ACHN (cell line): ENCODE measurements around the gene OR52R1.
A peak's percentile ranks its signal among the peaks of the same experiment; 100 is the strongest.
"Not testable (repeated sequence)": the region's sequence is repeated elsewhere in the genome, so short reads cannot be mapped to it uniquely, and the experiment has no call there.

Experiments used
- DNase-seq: peaks from one replicate; pipeline ENCODE4 v3.0.0-alpha.2; 2015
- in situ Hi-C: cut with HindIII; loops from 2 replicates; pipeline ENCODE4 v1.10.0; 2017; ENCODE audit warnings: low sequenced_read_pairs, low pct_ligation_motif_present, low pct_unique_long_range_greater_than_20kb

The OR52R1 gene

GRCh38 chr11:4804280-4804679 lies at the start of gene OR52R1:
Gene OR52R1, minus strand, starts transcription at chr11:4804380. Its CDS starts 0 bp downstream, at chr11:4804380.
- in situ Hi-C loops, result no loop called here
- DNase-seq, result no peak

- in situ Hi-C loops, result no loop called here
- DNase-seq, result no peak
Measured at GRCh38 chr11:4851033-4851432, 46.9 kb upstream of the OR52R1 start.

DNA sequence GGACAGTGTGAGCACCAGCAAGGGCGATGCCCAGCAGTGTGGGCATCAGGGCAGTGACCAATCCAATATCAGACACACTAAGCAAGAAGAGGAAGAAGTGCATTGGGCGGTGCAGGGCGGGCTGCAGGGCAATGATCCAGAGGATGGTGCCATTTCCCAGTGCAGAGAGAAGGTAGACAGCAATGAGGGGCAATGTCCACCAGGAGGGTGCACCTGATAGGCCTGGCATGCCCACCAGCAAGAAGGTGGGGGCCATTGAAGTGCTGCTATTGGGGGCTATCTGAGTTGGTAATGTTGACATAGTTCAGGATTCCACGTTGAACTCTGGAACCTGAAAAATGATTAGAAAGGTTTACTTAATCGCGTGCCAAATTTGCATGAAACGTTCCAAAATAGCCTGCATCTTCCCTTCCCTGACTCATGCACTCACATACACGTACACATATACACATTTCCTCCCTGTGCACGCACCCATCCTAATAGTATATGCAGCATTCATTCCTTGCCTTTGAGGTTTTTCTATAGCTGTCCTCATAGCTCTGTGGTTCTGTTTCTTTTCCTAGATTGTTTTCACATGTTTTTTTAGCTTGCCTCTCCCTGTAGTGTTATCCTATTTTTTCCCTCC lies 44.8 kb upstream of the OR52R1 start, which contains the start of gene OR51S1:
TSS of gene OR51S1 (minus strand) at position 301 of the 625 bp plus-strand sequence. CDS start at position 301, 0 bp downstream.
- DNase-seq, result no peak
- in situ Hi-C loops, result no loop called here

DNA sequence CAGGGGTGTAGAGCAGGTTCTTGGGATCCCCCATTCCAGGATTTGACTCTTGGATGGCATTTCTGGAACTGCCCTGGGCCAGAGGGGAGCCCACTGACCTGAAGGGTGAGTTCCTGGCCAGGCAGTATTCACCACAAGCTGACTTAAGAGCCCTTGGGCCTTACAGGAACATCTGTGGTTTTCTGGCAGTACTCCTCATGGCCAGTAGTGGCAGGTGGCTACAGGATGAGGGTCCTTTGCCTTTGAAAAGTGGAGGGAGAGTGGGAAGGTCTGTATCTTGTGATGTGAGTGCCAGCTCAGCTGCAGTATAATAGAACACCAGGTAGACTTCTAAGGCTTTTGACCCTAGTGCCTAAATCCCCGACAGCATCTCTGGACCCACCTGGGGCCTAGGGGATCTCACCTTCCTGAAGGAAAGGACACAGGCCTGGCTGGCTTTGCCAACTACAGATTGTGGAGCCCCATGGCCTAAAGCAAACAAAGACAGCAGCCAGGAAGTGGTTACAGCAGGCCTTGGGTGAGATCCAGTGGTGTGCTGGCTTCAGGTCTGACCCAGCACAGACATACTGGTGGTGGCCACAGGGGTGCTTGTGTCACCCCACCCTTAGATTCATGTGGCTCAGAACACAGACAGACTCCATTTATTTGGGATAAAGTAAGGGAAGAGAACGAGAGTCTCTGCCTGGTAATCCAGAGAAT lies 35.8 kb upstream of the OR52R1 start:
- in situ Hi-C loops, result no loop called here
- no peak for DNase-seq

- no peak for DNase-seq
- in situ Hi-C loops, result no loop called here
Measured at GRCh38 chr11:4830909-4831308, 26.7 kb upstream of the OR52R1 start.

DNA sequence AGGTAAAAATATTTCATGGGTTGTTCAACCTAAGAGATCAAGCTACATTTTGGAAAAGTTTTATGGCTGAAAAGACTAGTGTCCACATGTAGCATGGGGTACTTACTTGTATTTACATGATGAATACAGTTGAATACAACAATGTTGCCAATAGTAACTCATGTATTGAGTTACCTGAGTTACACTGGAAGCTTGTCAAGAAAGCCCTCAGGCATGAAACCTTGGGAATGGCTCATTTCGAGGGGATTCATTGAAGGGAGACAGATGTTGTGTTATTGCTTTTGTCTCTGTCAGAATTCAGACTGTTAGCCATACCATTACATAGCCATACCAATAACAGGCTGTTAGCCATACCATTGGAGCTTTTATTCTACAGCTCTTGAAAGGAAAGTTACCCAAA lies 26.2 kb upstream of the OR52R1 start:
- in situ Hi-C loops, result no loop called here

DNA sequence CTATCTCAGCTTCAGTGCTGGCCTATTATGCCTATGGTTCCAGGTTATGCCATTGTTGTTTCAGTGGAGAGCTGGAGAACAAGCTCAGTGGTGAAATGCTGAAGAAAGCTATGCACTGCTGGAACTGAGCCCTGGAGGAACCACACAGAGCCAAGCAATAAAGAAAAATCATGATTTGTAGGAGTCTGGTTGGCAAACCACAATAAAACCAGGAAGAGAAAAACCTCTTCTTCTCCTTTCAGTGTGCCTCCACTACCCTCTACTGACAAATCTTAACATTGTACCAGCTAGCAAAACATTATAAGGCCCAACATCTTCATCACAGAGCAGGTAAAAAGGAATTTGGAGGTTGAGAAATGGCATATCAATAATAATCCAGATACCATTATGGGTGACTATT lies 22.2 kb upstream of the OR52R1 start:
- peak; percentile 3 for DNase-seq
- in situ Hi-C loops, result no loop called here

More for the DNA sequence above, 26.2 kb upstream of the OR52R1 start:
- no peak for DNase-seq

- in situ Hi-C loops, result no loop called here
- no peak for DNase-seq
Measured at GRCh38 chr11:4825132-4825531, 21.0 kb upstream of the OR52R1 start.

GRCh38 chr11:4821021-4821420 lies 16.8 kb upstream of the OR52R1 start, which contains the start of gene OR51F2:
Gene OR51F2, plus strand, starts transcription at chr11:4821321. Its CDS starts 101 bp downstream, at chr11:4821422.
- in situ Hi-C loops, result no loop called here

DNA sequence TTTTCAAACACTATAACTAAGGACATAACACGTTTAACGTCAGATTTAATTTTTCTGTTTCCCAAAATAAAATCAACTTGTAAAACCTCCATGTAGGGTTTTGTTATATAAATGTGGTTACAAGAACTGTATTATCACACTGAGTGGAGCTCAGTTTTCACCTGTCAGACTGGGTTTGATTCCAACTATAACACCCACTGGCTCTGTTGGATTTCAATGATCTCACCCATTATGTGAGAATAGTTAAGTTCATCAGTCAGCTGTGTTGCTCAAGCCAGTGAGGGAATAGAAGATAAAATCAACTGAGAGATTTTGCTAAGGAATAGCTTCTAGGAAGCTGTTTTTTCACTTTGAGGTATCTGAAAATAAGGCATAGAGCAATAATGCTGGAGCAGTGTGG lies 5.1 kb upstream of the OR52R1 start:
- in situ Hi-C loops, result no loop called here
- no peak for DNase-seq

More at GRCh38 chr11:4821021-4821420, 16.8 kb upstream of the OR52R1 start, which contains the start of gene OR51F2:
- no peak for DNase-seq

DNA sequence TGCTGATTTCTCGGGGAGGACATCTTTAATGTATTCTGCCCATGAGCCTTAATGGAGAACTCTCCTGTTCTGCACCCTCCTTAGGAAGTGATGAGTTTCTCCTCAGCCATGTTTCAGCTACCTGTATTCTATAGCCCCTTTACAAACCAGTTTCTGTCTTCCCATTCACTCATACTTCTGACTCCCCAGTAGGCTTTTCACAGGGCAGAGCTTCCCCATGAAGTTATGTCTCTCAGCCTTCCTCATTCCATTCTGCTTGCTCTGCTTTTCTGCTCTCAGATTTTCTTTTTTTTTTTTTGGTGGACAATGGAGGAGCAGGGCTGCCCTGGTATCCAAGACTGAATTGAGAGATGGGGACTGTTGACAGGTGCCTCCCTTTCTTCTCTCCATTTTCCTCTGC lies 4.3 kb upstream of the OR52R1 start:
- no peak for DNase-seq
- in situ Hi-C loops, result no loop called here

- DNase-seq, in situ Hi-C loops: not testable (repeated sequence)
Measured at GRCh38 chr11:4801316-4801715, 2.9 kb downstream of the OR52R1 start.

DNA sequence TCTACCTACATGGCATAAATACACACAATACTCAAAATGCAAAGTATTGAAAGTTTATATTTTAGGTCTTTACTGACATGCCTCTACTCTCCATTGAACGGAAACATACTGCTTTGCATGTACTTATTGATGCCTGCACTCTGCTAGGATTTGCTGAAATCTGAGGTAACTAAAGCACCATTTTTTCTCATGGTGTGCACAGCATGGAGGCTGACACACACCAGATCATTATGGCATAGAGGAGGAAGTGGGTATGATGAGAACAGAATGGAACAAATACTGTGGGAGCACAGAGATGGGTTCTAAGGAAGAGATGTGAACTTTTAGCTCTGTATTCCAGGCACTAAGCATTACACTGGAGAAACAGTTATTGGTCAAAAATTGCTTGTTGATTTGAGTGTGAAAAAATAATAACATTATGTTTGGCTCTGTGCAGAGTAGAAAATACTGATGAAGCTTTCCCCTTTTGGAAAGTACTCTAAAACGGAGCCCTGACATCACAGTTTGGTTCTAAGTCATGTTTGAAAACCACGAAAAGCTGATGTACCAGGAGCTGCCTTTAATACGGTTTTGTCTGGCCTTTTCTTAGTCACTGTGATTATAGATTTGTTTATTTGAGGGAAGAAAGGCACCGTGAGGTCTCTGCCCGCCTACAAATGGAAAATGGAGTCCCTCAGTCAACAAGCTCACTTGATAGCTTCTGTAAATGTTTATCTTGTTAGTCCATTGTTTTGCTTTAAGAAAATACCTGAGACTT lies 5.6 kb downstream of the OR52R1 start:
- DNase-seq, result no peak
- in situ Hi-C loops, result no loop called here

DNA sequence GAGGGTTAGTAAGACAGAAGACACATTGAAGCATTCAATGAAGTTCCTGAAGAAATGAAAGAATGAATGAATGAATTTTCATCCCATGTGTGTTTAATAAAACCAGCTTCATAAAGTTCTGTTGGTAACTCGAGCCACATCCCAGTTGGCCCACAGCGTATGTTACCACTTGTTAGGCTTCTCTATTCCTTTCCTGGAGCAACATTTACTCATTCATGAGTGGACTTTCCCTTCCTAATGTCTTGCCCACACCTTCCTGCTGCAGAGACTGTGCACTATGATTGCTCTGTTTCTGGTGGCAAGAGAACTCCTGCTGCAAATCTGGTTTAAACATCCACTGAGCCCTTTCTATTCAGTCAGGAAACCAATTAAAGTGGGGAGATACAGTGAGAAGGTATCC lies 7.0 kb downstream of the OR52R1 start:
- no peak for DNase-seq
- in situ Hi-C loops, result no loop called here

- in situ Hi-C loops, result no loop called here
- no peak for DNase-seq
Measured at GRCh38 chr11:4782454-4782853, 21.7 kb downstream of the OR52R1 start.

DNA sequence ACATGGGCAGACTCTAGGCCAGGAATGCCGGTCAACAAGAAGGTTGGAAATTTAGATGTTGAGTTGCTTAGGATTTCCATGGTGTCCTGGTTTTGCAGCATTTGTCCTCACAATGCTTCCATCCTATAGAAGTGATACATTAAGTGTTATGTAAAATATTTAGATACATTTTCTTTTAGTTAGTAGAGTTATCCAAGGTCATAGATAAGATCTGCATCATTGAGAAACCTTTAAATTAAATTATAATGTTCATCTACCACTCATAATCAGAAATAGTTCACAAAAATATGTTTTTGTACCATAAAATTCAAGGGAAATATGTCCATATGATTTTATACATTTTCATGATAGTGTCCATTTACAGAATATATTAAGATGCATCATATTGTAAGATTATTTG lies 34.3 kb downstream of the OR52R1 start, which contains the start of gene OR51F1:
TSS of gene OR51F1 (minus strand) at position 101 of the 400 bp plus-strand sequence. CDS start at position 101, 0 bp downstream.
- DNase-seq, result no peak
- in situ Hi-C loops, result no loop called here

DNA sequence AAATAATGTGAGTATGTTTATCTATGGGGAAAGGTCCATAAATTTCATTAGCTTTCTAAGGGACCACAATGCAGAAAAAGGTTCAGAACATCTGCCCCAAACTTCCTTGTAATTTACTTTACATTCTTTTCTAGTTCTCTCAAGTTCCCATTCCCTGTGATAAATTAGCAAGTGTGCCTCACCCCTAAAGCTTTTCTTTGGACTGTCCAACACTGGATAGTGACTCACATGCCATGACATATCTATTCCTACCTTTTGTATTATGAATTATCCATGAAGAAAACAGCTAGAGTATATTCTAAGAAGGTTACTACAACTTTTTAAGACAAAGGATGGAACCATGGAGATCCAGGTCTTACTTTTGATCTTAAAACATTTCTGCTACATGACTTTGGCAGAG lies 36.1 kb downstream of the OR52R1 start:
- in situ Hi-C loops, result no loop called here

DNA sequence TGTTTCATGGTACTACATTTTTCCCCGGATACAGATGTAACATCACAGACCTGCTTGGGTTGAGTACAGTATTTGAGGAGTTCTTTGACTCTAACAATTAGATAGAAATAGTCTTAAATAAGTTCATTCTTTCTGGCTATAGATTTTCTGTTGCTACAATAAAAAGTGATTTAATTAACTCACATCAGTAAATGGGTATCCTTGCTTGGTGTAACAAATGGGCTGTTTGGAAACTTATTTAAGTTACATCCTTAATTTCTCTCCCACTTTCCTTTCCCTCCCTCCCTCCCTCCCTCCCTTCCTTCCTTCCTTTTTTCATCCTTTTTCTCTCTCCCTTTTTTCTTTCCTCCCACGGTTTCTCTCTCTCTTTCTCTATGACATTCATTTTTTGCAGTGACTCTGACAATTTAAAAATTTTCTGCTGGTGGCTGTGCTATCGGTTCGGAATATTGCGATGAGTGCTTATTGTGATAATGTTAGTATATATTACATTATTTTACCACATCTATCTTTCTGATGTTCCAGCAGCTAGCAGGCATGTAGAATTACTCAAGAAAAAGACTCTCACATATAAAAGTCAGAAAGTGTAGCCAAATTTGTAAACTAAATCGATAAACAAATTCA lies 37.6 kb downstream of the OR52R1 start:
- DNase-seq, result no peak
- in situ Hi-C loops, result no loop called here

More for the DNA sequence above, 36.1 kb downstream of the OR52R1 start:
- DNase-seq, result no peak

DNA sequence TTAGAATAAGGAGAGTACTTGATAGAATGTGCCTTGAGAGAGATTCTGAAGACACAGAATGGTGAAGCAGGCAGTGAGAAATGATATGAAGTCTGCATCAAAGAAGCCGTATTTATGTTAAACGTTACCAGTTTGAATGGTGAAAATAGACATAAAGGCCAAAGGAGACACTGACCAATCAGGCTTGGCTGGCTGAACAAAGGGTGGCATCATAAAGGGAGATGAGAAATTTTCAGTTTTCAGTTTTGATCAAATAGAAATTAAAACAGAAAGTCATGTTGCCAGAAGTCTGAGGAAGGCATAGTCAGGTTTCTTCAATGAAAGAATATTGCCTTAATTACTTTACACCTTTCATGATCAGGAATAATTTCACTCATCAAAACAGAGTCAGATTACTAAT lies 41.1 kb downstream of the OR52R1 start:
- in situ Hi-C loops, result no loop called here

More for the DNA sequence above, 41.1 kb downstream of the OR52R1 start:
- DNase-seq, result no peak
